GM12891 (cell line): ENCODE data around the gene NDRG3.
A peak's percentile ranks its signal among the peaks of the same experiment; 100 is the strongest.

Source experiments
- DNase-seq: peaks from one replicate; pipeline ENCODE4 v3.0.0; 2011; ENCODE audit warnings: low spot score; ENCODE audit not compliant: insufficient read length
- FAIRE-seq: peaks from 2 replicates; lab custom pipeline; 2011; peaks lifted over from hg19 to GRCh38; lab: Jason Lieb, UNC
- PAX5 ChIP-seq: IDR thresholded peaks from 2 replicates; pipeline ENCODE4 v1.6.1; 2011; ENCODE audit warnings: low read length, moderate library complexity, mild to moderate bottlenecking; ENCODE audit not compliant: insufficient read depth, severe bottlenecking
- POLR2A ChIP-seq: IDR thresholded peaks from 2 replicates; pipeline ENCODE4 v1.6.1; 2011; ENCODE audit warnings: low read depth, low read length, control low read depth
- POLR2AphosphoS5 ChIP-seq: IDR thresholded peaks from 2 replicates; pipeline ENCODE4 v1.6.1; 2011; ENCODE audit warnings: low read depth, low read length, control low read depth
- POU2F2 ChIP-seq: IDR thresholded peaks from 2 replicates; pipeline ENCODE4 v1.6.1; 2011; ENCODE audit warnings: low read depth, mild to moderate bottlenecking, control low read depth, low read length, moderate library complexity
- SPI1 ChIP-seq: IDR thresholded peaks from 2 replicates; pipeline ENCODE4 v1.6.1; 2011; ENCODE audit warnings: low read depth, low read length, control low read depth
- TAF1 ChIP-seq: IDR thresholded peaks from 2 replicates; pipeline ENCODE4 v1.6.1; 2011; ENCODE audit warnings: low read depth, low read length, control low read depth

NDRG3 gene

GRCh38 chr20:36632487-36633284 is 113.2 kb downstream of the NDRG3 start:
- FAIRE-seq (no peak), DNase-seq (no peak)
- TF ChIP-seq POLR2A (no peak), PAX5 (no peak), SPI1 (no peak), POU2F2 (no peak), POLR2AphosphoS5 (no peak), TAF1 (no peak)

- DNase-seq (no peak), FAIRE-seq (no peak)
These were observed 113.8 kb downstream of the NDRG3 start for GRCh38 chr20:36632147-36632486.

DNA sequence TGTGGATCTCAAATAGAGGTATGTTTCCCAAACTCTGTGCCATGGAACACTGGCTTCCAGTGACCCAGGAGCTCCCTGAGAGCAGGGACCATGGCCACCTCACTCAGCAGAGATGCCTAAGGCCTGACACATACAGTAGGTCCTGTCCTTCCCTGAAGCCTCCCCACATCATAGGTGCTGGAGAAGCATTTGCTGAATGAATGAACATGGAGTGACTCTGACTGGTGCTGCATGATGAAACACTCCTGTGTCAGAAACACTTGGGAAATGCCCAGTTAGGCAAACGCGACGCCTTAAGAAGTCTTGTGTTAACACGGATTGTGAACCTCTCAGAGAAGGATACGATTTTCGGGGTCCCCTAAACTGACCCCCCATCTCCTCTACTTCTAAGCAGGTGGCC is 114.2 kb downstream of the NDRG3 start:
- DNase-seq (no peak), FAIRE-seq (no peak)
- no peak for TF ChIP-seq PAX5
- TF ChIP-seq POLR2A: no peak
- TF ChIP-seq TAF1: no peak
- no peak for TF ChIP-seq POU2F2
- TF ChIP-seq SPI1: no peak
- TF ChIP-seq POLR2AphosphoS5: no peak

More at GRCh38 chr20:36632147-36632486, 113.8 kb downstream of the NDRG3 start:
- TF ChIP-seq PAX5: no peak
- TF ChIP-seq POLR2A: no peak
- no peak for TF ChIP-seq POLR2AphosphoS5
- TF ChIP-seq TAF1: no peak
- no peak for TF ChIP-seq SPI1
- TF ChIP-seq POU2F2: no peak

GRCh38 chr20:36629719-36630681 is 115.9 kb downstream of the NDRG3 start:
- no peak for TF ChIP-seq PAX5
- peak; percentile 15; the same call in 1 of the 2 replicates for TF ChIP-seq TAF1
- peak; percentile 14; the same call in 1 of the 2 replicates for TF ChIP-seq SPI1
- FAIRE-seq (peak; percentile 83), DNase-seq (peak; percentile 60)

- peak; percentile 9 for FAIRE-seq
- no peak for DNase-seq
- TF ChIP-seq POLR2AphosphoS5 (no peak), POLR2A (no peak), TAF1 (no peak), POU2F2 (no peak), SPI1 (no peak), PAX5 (no peak)
These were observed 117.8 kb downstream of the NDRG3 start for GRCh38 chr20:36628076-36628475.

GRCh38 chr20:36624944-36625324 is 121.0 kb downstream of the NDRG3 start:
- no peak for TF ChIP-seq SPI1
- no peak for FAIRE-seq
- no peak for DNase-seq

- FAIRE-seq (no peak), DNase-seq (no peak)
- no peak for TF ChIP-seq SPI1
- no peak for TF ChIP-seq TAF1
- TF ChIP-seq POLR2AphosphoS5: no peak
- no peak for TF ChIP-seq POLR2A
- TF ChIP-seq PAX5: no peak
- no peak for TF ChIP-seq POU2F2
These were observed 121.6 kb downstream of the NDRG3 start for GRCh38 chr20:36624068-36624943.

GRCh38 chr20:36623444-36623843 is 122.4 kb downstream of the NDRG3 start:
- no peak for TF ChIP-seq PAX5
- TF ChIP-seq TAF1: no peak
- no peak for TF ChIP-seq POLR2A
- no peak for TF ChIP-seq SPI1
- no peak for TF ChIP-seq POLR2AphosphoS5
- TF ChIP-seq POU2F2: no peak
- FAIRE-seq (no peak), DNase-seq (no peak)
